AG04450 (cell line): Measurements from ENCODE around the gene NIT2. TPM values are rescaled to one million over a fixed set of nuclear protein-coding genes. Genes with fewer than 3 reads are reported as not detected.
A peak's percentile ranks its signal among the peaks of the same experiment; 100 is the strongest.

Experiments used
- CTCF ChIA-PET: fragments of 300-600, 350-600 bp; formaldehyde crosslinking; extraction: SDS; loops from one replicate; lab custom pipeline; 2022; ENCODE audit warnings: antibody characterized with exemption, inconsistent platforms; lab: Charles Lee
- POLR2A ChIA-PET: fragments of 350-600 bp; formaldehyde crosslinking; extraction: SDS; loops from one replicate; lab custom pipeline; 2021; ENCODE audit warnings: antibody characterized with exemption, inconsistent platforms; lab: Yijun Ruan, JAX
- DNase-seq: peaks from one replicate; pipeline ENCODE4 v3.0.0-alpha.2; 2011; ENCODE audit warnings: low read depth, low spot score
- H3K27ac ChIP-seq: one replicate; pipeline ENCODE4 v1.5.1; 2012; ENCODE audit warnings: low read depth, low read length, control low read depth
- H3K27me3 ChIP-seq: one replicate; pipeline ENCODE4 v1.6.0; 2012; ENCODE audit warnings: low read length; ENCODE audit not compliant: control insufficient read depth, insufficient read depth
- H3K4me3 ChIP-seq: 2 replicates; pipeline ENCODE4 v1.5.1; 2011; ENCODE audit warnings: mild to moderate bottlenecking, low read depth, low read length, control low read depth
- H3K9me3 ChIP-seq: 2 replicates; pipeline ENCODE4 v1.5.1; 2012; ENCODE audit warnings: low read length; ENCODE audit not compliant: control insufficient read depth, insufficient read depth
- CTCF ChIP-seq: IDR thresholded peaks from 2 replicates; pipeline ENCODE4 v1.5.1; 2011; ENCODE audit warnings: low read depth, low read length, control low read depth, inconsistent platforms
- polyA plus RNA-seq: library from polyadenylated mRNA; depleted of rRNA; stranded (reverse); fragments of >200 nt; gene quantifications from 2 replicates; pipeline ENCODE4 v1.2.3, GENCODE V29; 2011

NIT2 gene
- polyA plus RNA-seq, 1 experiment: 60.9 TPM

GRCh38 chr3:100402256-100402655 lies 67.7 kb downstream of the NIT2 start:
- no peak for TF ChIP-seq CTCF
- ChIA-PET CTCF (interaction anchor here (0.9 to 2.1 kb wide), 5 partner anchors 9 to 190 kb away, joined by 3 to 7 read pairs (median 4); no protein-coding TSS in a partner anchor), POLR2A (interaction anchor here (1.3 to 3.0 kb wide), 5 partner anchors 10 to 90 kb away, joined by 4 to 39 read pairs (median 6); partner anchors contain the start of genes NIT2 and TMEM45A)
- Histone ChIP-seq H3K9me3 (no peaks in the 10 kb centered on the region; the same call in 1 of the 2 replicates), H3K4me3 (peak overlapping the region; percentile 92), H3K27me3 (no peaks in the 10 kb centered on the region), H3K27ac (no peak overlapping the region)
- no peak for DNase-seq

DNA sequence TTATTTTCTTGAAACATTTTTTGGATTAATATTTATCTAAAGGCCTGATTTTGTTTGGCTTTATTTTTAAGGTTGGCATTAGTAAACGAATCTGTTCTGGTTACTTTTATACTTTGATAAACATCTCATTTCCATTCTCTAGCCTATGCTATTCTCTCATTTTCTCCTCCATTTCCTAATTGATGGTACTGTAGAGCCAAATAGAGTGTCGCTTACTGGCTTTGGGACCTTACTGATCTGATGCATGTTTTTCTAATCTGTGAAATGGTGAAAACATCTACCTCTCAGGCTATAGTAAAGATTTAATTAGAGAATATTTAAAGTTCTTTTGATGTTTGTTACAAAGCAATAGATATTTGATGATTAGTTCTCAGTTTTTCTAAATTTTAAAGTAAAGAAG lies 68.3 kb downstream of the NIT2 start:
- Histone ChIP-seq H3K27ac (no peak overlapping the region), H3K9me3 (no peaks in the 10 kb centered on the region; the same call in 1 of the 2 replicates), H3K27me3 (no peaks in the 10 kb centered on the region), H3K4me3 (peak overlapping the region; percentile 92)
- ChIA-PET POLR2A (interaction anchor here (2.3 kb wide), 1 partner anchor 89 kb away, joined by 8 read pairs; the partner anchor contains the start of gene TMEM45A), CTCF (interaction anchor here (1.3 to 2.1 kb wide), 2 partner anchors 8 to 189 kb away, joined by 4 to 7 read pairs; no protein-coding TSS in a partner anchor)
- no peak for DNase-seq
- TF ChIP-seq CTCF: no peak

DNA sequence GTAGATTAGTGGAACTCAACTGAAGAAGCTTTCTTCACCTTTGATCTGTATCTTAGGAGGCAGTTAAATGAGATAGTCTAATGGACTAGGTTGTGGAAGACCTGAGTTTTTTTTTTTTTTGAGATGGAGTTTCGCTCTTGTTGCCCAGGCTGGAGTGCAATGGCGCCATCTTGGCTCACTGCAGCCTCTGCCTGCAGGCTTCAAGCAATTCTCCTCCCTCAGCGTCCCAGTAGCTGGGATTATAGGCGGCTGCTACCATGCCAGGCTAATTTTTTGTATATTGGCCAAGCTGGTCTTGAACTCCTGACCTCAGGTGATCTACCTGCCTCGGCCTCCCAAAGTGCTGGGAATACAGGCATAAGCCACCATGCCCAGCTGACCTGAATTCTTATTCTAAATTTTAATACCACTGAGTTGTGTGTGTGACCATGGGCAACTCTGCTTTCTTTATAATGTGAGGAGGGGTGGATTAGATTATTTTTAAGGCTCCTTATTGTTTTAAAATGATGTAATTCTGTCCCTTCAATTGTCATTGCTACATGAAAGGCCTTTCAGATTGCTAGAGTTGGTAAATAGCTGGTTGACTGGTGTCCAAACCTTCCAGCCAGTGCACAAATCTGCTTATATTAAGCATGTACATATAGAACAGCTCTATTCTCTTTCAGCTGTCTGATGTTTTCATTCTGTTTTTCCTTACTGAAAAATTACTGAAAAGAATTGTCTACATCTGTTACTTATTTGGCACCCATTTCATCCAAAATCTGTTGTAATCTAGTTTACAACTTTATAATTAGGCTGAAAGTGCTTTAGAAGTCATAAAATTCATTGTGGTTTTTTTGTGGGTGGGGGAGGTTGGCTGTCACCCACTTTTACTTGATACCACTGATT lies 69.0 kb downstream of the NIT2 start:
- peaks cover 4% of the 10 kb centered on the region for H3K9me3 ChIP-seq
- H3K27me3 ChIP-seq: no peaks in the 10 kb centered on the region
- peak overlapping the region; percentile 41 for H3K4me3 ChIP-seq
- ChIA-PET CTCF (interaction anchor here (0.7 to 1.6 kb wide), 7 partner anchors 10 to 300 kb away, joined by 3 to 7 read pairs (median 5); partner anchors contain the start of gene NIT2), POLR2A (interaction anchor here (0.6 to 0.7 kb wide), 3 partner anchors 15 to 83 kb away, joined by 3 to 5 read pairs (median 5); no protein-coding TSS in a partner anchor)
- TF ChIP-seq CTCF: no peak
- no peak for DNase-seq
- H3K27ac ChIP-seq: no peak overlapping the region

GRCh38 chr3:100404250-100404548 lies 69.6 kb downstream of the NIT2 start:
- CTCF ChIA-PET: interaction anchor here (0.7 to 1.6 kb wide), 4 partner anchors 10 to 188 kb away, joined by 3 to 7 read pairs (median 4); no protein-coding TSS in a partner anchor
- no peak overlapping the region for H3K27ac ChIP-seq
- peaks cover 4% of the 10 kb centered on the region for H3K9me3 ChIP-seq
- H3K4me3 ChIP-seq: no peak overlapping the region; the same call in 1 of the 2 replicates
- H3K27me3 ChIP-seq: no peaks in the 10 kb centered on the region
- POLR2A ChIA-PET: interaction anchor here (0.6 kb wide), 1 partner anchor 14 kb away, joined by 3 read pairs; no protein-coding TSS in a partner anchor
- TF ChIP-seq CTCF: no peak
- DNase-seq: no peak
